GM19452 (cell line): Measurements from ENCODE around the gene KRTAP5-8.
"Not testable (repeated sequence)": the region's sequence is repeated elsewhere in the genome, so short reads cannot be mapped to it uniquely, and the experiment has no call there.

Source experiments
- ATAC-seq: cut with Tn5 transposase; IDR thresholded peaks from one replicate; pipeline ENCODE4 v1.9.1; 2021; ENCODE audit not compliant: unreplicated experiment

KRTAP5-8 gene

GRCh38 chr11:71542879-71543777, 5.3 kb downstream of the KRTAP5-8 start:
- ATAC-seq: no peak

GRCh38 chr11:71543866-71544265, 6.0 kb downstream of the KRTAP5-8 start:
- ATAC-seq: no peak

GRCh38 chr11:71544525-71545214, 6.8 kb downstream of the KRTAP5-8 start:
- no peak for ATAC-seq

- ATAC-seq: no peak
Observed at GRCh38 chr11:71545405-71545966, 7.7 kb downstream of the KRTAP5-8 start.

GRCh38 chr11:71548120-71548519, 10.3 kb downstream of the KRTAP5-8 start, which contains the start of gene KRTAP5-9:
KRTAP5-9 (plus strand) TSS chr11:71548420; CDS start chr11:71548658, 238 bp downstream.
- ATAC-seq: no peak

- no peak for ATAC-seq
Observed at GRCh38 chr11:71548716-71549151, 10.9 kb downstream of the KRTAP5-8 start.

- no peak for ATAC-seq
Observed at GRCh38 chr11:71551711-71552110, 13.9 kb downstream of the KRTAP5-8 start.

- ATAC-seq: no peak
Observed at GRCh38 chr11:71554996-71555395, 17.2 kb downstream of the KRTAP5-8 start.

GRCh38 chr11:71555508-71555907, 17.7 kb downstream of the KRTAP5-8 start:
- no peak for ATAC-seq

- ATAC-seq: no peak
Observed at GRCh38 chr11:71556018-71556417, 18.2 kb downstream of the KRTAP5-8 start.

GRCh38 chr11:71557257-71557656, 19.4 kb downstream of the KRTAP5-8 start:
- no peak for ATAC-seq

- no peak for ATAC-seq
Observed at GRCh38 chr11:71558996-71559395, 21.2 kb downstream of the KRTAP5-8 start.

- no peak for ATAC-seq
Observed at GRCh38 chr11:71562120-71562519, 24.3 kb downstream of the KRTAP5-8 start.

- ATAC-seq: no peak
Observed at GRCh38 chr11:71563406-71563805, 25.6 kb downstream of the KRTAP5-8 start.

- ATAC-seq: no peak
Observed at GRCh38 chr11:71564430-71564829, 26.6 kb downstream of the KRTAP5-8 start.

- ATAC-seq: no peak
Observed at GRCh38 chr11:71565263-71565662, 27.4 kb downstream of the KRTAP5-8 start, which contains the start of gene KRTAP5-10. KRTAP5-10 (plus strand) TSS chr11:71565563; CDS start chr11:71565588, 25 bp downstream.

GRCh38 chr11:71566081-71566620, 28.3 kb downstream of the KRTAP5-8 start:
- ATAC-seq: no peak

GRCh38 chr11:71566626-71567599, 29.1 kb downstream of the KRTAP5-8 start:
- not testable (repeated sequence) for ATAC-seq

- ATAC-seq: not testable (repeated sequence)
Observed at GRCh38 chr11:71567633-71568032, 29.8 kb downstream of the KRTAP5-8 start.
